ENCODE results near the gene OR51B2. TPM values are rescaled to one million over a fixed set of nuclear protein-coding genes. Genes with fewer than 3 reads are reported as not detected.

Gene OR51B2
- total RNA-seq, 2 donors from 2014 or later = 0.78 TPM; not detected in 1

DNA sequence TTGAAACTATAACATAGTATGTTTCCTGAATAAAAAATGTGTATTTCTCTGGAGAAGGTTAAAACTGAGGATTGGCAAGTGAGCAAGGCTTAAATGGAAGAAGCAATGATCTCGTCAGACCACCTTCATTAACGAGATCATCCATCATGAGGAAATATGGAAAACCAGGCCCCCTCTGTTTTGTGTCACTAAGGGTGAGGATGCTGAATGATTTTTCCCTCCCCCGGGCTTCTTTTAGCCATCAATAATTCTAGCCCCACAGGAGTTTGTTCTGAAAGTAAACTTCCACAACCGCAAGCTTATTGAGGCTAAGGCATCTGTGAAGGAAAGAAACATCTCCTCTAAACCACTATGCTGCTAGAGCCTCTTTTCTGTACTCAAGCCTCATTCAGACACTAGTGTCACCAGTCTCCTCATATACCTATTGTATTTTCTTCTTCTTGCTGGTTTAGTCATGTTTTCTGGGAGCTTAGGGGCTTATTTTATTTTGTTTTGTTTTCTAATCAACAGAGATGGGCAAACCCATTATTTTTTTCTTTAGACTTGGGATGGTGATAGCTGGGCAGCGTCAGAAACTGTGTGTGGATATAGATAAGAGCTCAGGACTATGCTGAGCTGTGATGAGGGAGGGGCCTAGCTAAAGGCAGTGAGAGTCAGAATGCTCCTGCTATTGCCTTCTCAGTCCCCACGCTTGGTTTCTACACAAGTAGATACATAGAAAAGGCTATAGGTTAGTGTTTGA, 48.6 kb downstream of the OR51B2 start:
- WGBS, 2 donors = 74 to 77% methylated on average over 6 of the region's 6 CpGs
- Histone ChIP-seq H3K4me1 (no peaks in the 10 kb centered on the region), H3K4me3 (no peak overlapping the region), H3K27ac (no peak overlapping the region), H3K9me3 (no peaks in the 10 kb centered on the region), H3K27me3 (no peaks in the 10 kb centered on the region), H3K36me3 (replicated peaks in 1 of 2; ENCODE audit: insufficient read depth in 1 of 2, low read depth in 2 of 2) (no peaks in the 10 kb centered on the region)
- no peak for DNase-seq
- no peak for TF ChIP-seq POLR2A (IDR thresholded peaks at IDR 0.05)
- TF ChIP-seq, protein P1, sequence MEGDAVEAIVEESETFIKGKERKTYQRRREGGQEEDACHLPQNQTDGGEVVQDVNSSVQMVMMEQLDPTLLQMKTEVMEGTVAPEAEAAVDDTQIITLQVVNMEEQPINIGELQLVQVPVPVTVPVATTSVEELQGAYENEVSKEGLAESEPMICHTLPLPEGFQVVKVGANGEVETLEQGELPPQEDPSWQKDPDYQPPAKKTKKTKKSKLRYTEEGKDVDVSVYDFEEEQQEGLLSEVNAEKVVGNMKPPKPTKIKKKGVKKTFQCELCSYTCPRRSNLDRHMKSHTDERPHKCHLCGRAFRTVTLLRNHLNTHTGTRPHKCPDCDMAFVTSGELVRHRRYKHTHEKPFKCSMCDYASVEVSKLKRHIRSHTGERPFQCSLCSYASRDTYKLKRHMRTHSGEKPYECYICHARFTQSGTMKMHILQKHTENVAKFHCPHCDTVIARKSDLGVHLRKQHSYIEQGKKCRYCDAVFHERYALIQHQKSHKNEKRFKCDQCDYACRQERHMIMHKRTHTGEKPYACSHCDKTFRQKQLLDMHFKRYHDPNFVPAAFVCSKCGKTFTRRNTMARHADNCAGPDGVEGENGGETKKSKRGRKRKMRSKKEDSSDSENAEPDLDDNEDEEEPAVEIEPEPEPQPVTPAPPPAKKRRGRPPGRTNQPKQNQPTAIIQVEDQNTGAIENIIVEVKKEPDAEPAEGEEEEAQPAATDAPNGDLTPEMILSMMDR (IDR thresholded peaks at IDR 0.05) = no peak
- intact Hi-C loops (cut with DNase I) = no loop called here
- no peak for ATAC-seq

DNA sequence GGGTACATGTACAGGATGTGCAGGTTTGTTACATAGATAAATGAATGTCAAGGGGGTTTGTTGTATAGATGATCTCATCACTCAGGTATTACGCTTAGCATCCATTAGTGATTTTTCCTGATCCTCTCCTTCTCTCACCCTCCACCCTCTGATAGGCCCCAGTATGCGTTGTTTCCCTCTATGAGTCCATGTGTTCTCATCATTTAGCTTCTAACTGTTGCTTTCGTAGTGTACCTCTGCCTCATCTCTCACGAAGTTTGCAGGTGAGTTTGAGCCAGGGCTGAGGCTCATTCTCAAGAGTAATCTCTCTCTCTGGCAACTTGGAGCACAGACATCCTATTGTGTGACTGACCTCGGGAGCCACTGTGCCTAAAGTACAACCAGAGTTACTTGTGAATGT, 49.7 kb downstream of the OR51B2 start:
- intact Hi-C loops (cut with DNase I) = no loop called here
- no peaks in the 10 kb centered on the region for H3K27me3 ChIP-seq
- no peak overlapping the region for H3K27ac ChIP-seq
- no peaks in the 10 kb centered on the region for H3K4me1 ChIP-seq
- H3K4me3 ChIP-seq = no peak overlapping the region
- ATAC-seq (no peak), DNase-seq (no peak)
- TF ChIP-seq POLR2A (IDR thresholded peaks at IDR 0.05) = no peak
- TF ChIP-seq, protein P1 (IDR thresholded peaks at IDR 0.05) = no peak
- 41 to 47% methylated on average over 5 of the region's 5 CpGs for WGBS, 2 donors
- no peaks in the 10 kb centered on the region for H3K9me3 ChIP-seq
- H3K36me3 ChIP-seq (replicated peaks in 1 of 2; ENCODE audit: insufficient read depth in 1 of 2, low read depth in 2 of 2) = no peaks in the 10 kb centered on the region

Small RNA genes within 50 kb of the gene (small RNA-seq; reads per million reads assigned to genes)
- gene AC104389.3 = not detected

Other genes with a start within 250 kb of the OR51B2 start
- gene OR52A5, start 185.9 kb downstream of the OR51B2 start, total RNA-seq = not detected
- gene OR52A1, start 169.5 kb downstream of the OR51B2 start, total RNA-seq = not detected
- gene OR51V1, start 123.6 kb downstream of the OR51B2 start, total RNA-seq = not detected
- 10 to 100 TPM in 1 of 2 donors, not detected in 1; 13.0 TPM for gene HBB, start 97.2 kb downstream of the OR51B2 start, total RNA-seq
- not detected for gene HBD, start 89.8 kb downstream of the OR51B2 start, total RNA-seq
- not detected for gene HBG1, start 74.4 kb downstream of the OR51B2 start, total RNA-seq
- gene HBG2, start 69.5 kb downstream of the OR51B2 start, total RNA-seq = not detected
- not detected for gene HBE1, start 54.4 kb downstream of the OR51B2 start, total RNA-seq
- gene OR51B4, start 22.4 kb downstream of the OR51B2 start, total RNA-seq = under 1 TPM; 0.52 to 0.66 TPM
- not detected for gene OR51B5, start 19.2 kb upstream of the OR51B2 start, total RNA-seq
- gene OR51B6, start 27.2 kb upstream of the OR51B2 start, total RNA-seq = not detected
- not detected for gene OR51M1, start 59.5 kb upstream of the OR51B2 start, total RNA-seq
- gene OR51Q1, start 97.8 kb upstream of the OR51B2 start, total RNA-seq = not detected
- gene OR51I1, start 117.2 kb upstream of the OR51B2 start, total RNA-seq = not detected
- gene OR51I2, start 125.0 kb upstream of the OR51B2 start, total RNA-seq = not detected
- not detected for gene OR52D1, start 164.4 kb upstream of the OR51B2 start, total RNA-seq
- 1 to 10 TPM in 1 of 2 donors, not detected in 1; 1.3 TPM for gene UBQLN3, start 185.7 kb upstream of the OR51B2 start, total RNA-seq
- 1 to 10 TPM in 1 of 2 donors, under 1 TPM in 1; 0.52 to 4.3 TPM for gene UBQLNL, start 192.4 kb upstream of the OR51B2 start, total RNA-seq
- 1 to 10 TPM in 1 of 2 donors, under 1 TPM in 1; 0.78 to 5.9 TPM for gene OR52H1, start 224.2 kb upstream of the OR51B2 start, total RNA-seq

Measured in body of pancreas (tissue), 4 donors.